ENCODE data around the gene RBL2.
"Not testable (repeated sequence)": the region's sequence is repeated elsewhere in the genome, so short reads cannot be mapped to it uniquely, and the experiment has no call there.

RBL2 gene, protein sequence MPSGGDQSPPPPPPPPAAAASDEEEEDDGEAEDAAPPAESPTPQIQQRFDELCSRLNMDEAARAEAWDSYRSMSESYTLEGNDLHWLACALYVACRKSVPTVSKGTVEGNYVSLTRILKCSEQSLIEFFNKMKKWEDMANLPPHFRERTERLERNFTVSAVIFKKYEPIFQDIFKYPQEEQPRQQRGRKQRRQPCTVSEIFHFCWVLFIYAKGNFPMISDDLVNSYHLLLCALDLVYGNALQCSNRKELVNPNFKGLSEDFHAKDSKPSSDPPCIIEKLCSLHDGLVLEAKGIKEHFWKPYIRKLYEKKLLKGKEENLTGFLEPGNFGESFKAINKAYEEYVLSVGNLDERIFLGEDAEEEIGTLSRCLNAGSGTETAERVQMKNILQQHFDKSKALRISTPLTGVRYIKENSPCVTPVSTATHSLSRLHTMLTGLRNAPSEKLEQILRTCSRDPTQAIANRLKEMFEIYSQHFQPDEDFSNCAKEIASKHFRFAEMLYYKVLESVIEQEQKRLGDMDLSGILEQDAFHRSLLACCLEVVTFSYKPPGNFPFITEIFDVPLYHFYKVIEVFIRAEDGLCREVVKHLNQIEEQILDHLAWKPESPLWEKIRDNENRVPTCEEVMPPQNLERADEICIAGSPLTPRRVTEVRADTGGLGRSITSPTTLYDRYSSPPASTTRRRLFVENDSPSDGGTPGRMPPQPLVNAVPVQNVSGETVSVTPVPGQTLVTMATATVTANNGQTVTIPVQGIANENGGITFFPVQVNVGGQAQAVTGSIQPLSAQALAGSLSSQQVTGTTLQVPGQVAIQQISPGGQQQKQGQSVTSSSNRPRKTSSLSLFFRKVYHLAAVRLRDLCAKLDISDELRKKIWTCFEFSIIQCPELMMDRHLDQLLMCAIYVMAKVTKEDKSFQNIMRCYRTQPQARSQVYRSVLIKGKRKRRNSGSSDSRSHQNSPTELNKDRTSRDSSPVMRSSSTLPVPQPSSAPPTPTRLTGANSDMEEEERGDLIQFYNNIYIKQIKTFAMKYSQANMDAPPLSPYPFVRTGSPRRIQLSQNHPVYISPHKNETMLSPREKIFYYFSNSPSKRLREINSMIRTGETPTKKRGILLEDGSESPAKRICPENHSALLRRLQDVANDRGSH

DNA sequence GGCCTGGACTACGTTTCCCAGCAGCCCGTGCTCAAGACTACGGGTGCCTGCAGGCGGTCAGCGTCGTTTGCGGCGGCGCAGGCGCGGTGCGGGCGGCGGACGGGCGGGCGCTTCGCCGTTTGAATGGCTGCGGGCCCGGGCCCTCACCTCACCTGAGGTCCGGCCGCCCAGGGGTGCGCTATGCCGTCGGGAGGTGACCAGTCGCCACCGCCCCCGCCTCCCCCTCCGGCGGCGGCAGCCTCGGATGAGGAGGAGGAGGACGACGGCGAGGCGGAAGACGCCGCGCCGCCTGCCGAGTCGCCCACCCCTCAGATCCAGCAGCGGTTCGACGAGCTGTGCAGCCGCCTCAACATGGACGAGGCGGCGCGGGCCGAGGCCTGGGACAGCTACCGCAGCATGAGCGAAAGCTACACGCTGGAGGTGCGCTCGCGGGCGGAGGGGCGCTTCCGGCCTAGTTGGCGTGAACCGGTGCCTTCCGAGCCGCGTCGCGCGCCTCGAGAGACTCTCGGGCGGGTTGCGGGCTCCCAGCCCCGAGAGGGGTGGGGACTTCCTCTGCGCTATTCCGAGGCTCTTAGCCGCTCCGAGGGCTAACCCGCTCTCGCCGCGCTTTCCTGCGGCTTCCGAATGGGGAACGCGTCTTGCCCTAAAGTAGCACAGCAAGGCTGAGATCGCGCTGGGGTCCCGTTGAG is at the start of gene RBL2:
Gene RBL2 (plus strand): TSS at position 95 of the 689 bp plus-strand sequence. CDS start 86 bp downstream, at position 181.
- in situ Hi-C loops (cut with MboI; ENCODE audit: low sequenced_read_pairs): no loop called here

DNA sequence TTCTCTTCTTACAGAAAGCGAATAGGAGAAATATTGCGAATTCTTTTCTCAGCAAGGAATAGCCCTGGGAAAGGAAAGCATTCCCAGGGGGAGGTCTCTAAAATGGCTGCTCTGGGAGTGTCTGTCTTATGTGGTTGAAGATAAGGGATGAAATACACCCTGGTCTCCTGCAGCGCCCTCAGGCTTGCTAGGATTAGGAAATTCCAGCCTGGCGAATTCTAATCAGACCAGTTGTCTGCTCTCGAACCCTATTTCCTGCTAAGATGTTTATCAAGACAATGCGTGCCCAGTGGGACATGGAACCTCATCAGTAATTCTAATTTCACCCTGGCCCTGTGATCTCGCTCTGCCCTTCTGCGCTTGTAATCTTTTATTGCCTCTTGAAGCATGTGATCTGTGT is 49.7 kb upstream of the RBL2 start:
- in situ Hi-C loops (cut with MboI; ENCODE audit: low sequenced_read_pairs): not testable (repeated sequence)

DNA sequence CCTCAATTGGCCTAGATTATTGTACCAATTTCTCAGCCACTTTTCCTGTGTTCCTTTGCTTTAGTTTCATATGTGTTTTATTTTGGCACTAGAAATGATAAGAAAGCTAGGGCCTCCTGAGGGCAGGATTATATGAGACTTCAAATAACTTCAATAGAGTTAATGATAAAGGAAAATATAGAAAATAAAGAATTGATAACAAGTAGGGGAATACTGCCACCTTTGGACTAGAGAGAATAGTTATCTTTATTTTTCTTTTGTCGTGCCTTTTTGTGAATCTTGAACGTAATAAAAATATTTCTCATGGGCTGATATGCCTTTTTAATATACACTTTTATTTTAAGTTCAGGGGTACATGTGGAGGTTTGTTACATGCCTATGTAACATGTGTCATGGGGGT is 29.3 kb upstream of the RBL2 start:
- in situ Hi-C loops (cut with MboI; ENCODE audit: low sequenced_read_pairs): no loop called here

DNA sequence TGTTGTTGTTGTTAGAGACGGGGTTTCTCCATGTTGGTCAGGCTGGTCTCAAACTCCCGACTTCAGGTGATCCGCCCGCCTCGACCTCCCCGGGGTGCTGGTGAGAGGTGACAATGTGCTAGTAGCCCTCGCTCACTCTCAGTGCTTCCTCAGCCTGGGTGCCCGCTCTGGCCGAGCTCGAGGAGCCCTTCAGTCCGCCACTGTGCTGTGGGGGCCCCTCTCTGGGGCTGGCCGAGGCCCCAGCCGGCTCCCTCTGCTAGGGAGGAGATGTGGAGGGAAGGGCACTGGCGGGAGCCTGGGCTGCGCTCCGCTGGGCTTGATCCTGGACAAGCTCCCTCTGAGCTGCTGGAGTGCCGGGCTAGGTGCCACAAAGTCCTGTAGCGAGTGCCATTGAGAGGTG is 21.7 kb upstream of the RBL2 start:
- in situ Hi-C loops (cut with MboI; ENCODE audit: low sequenced_read_pairs): no loop called here

DNA sequence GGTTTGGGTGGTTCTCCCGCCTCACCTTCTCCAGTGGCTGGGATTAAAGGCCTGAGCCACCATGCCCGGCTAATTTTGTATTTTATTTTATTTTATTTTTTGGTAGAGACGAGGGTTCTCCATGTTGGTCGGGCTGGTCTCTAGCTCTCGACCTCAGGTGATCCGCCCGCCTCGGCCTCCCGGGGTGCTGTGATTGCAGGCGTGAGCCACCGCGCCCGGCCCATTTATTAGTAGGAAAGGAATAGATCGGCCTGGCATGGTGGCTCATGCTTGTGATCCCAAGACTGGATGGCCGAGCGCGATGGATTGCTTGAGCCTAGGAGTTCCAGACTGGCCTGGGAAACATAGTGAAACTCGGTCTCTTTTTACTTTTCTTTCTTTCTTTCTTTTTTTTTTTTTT is 20.4 kb upstream of the RBL2 start:
- in situ Hi-C loops (cut with MboI; ENCODE audit: low sequenced_read_pairs): no loop called here

DNA sequence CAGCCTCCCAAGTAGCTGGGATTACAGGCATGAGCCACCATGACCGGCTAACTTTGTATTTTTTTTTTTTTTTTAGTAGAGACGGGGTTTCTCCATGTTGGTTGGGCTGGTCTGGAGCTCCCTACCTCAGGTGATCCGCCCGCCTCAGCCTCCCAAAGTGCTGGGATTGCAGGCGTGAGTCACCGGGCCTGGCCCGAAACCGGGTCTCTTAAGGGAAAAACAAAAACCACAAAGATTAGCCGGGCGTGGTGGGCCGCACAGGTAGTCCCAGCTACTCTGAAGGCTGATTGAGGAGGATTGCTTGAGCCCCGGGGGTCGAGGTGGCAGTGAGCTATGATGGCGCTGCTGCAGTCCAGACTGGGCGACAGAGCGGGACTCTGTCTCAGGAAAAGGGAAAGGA is 19.9 kb upstream of the RBL2 start:
- in situ Hi-C loops (cut with MboI; ENCODE audit: low sequenced_read_pairs): no loop called here

DNA sequence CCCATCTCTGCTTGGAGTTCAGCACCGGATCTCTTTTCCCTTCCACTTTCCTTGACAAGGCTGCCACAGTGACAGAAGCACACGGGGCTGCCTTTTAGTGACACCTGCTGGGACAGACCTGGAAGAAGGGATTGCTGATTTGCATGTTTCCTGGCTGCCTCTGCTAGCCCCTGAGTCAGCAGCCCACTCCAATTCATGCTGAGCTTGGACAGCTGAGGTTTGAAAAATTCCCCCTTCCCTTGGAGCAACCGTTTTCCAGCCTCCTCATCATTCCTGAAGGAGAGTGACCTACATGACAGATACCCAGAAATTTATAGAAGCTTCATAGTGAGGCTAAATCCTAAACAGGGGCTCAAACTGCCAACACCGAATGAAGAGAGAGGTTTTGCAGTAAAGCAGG is 18.8 kb upstream of the RBL2 start:
- in situ Hi-C loops (cut with MboI; ENCODE audit: low sequenced_read_pairs): no loop called here

DNA sequence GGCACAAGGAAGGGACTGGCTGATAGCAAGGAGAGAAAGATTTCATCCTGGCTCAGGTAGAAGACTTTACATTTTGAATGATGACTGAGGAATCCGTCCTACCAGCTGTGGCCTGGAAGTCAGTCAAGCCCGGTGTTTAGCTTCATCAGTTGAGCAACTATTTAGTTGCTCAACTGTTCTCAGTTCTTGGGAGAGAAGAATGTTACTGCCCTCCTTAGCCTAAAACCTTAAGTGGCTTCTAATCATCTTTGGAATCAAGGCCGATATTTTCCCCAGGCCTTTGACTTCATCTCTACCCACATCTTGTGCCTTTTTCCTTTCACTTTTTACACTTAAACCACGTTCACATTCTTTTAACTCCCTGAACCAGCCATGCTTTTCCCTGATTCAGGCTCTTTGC is 17.3 kb upstream of the RBL2 start:
- in situ Hi-C loops (cut with MboI; ENCODE audit: low sequenced_read_pairs): no loop called here

DNA sequence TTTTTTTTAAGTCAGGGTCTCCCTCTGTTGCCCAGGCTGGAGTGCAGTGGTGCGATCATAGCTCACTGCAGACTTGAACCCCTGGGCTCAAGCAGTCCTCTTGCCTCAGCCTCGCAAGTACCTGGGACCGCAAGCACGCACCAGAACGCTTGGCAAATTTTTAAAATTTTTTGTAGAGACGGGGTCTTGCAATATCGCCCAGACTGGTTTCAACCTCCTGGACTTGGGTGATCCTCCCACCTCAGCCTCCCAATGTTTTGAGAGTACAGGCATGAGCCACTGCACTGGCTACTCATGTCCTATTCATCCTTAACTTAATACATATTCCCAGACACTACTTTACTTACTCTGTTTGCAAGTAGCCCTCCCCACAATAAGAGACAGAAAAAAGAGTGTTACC is 16.3 kb upstream of the RBL2 start:
- in situ Hi-C loops (cut with MboI; ENCODE audit: low sequenced_read_pairs): no loop called here

DNA sequence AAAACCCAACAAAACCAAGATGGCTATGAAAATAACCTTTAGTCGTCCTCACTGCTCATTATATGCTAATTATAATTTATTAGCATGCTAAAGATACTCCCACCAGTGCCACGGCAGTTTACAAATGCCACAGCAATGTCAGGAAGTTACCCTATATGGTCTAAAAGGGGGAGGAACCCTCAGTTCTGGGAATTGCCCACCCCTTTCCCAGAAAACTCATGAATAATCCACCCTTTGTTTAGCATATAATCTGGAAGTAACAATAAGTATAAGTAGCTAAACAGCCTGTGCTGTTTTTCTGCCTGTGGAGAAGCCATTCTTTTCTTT is 14.9 kb upstream of the RBL2 start:
- in situ Hi-C loops (cut with MboI; ENCODE audit: low sequenced_read_pairs): not testable (repeated sequence)

DNA sequence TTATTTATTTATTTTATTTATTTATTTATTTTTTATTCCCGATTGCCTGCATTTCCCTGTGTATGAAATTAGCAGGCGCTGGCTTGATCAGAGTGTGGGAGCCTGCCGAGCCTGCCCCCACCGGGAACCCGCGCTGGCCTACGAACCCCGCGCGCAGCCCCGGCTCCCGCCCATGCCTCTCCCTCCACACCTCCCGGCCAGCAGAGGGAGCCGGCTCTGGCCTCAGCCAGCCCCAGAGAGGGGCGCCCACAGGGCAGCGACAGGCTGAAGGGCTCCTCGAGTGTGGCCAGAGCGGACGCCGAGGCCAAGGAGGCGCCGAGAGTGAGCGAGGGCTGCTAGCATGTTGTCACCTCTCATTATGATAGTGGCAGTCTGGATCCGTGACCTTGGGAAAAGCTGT is 13.0 kb upstream of the RBL2 start:
- in situ Hi-C loops (cut with MboI; ENCODE audit: low sequenced_read_pairs): no loop called here

DNA sequence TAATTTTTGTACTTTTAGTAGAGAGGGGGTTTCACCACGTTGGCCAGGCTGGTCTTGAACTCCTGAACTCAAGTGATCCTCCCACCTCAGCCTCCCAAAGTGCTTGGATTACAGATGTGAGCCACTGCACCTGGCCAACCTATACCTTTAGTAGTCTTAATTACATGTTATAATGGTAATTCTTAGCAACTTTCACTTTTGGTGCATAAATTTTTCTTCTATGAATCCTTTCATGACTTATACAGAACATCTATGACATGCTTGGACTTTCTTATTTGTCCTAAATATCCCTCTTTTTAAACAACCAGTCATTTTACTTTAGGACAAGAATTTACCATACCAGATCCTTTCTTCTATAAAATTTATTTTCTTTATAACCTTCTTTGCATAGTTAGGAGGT is 10.3 kb upstream of the RBL2 start:
- in situ Hi-C loops (cut with MboI; ENCODE audit: low sequenced_read_pairs): not testable (repeated sequence)

DNA sequence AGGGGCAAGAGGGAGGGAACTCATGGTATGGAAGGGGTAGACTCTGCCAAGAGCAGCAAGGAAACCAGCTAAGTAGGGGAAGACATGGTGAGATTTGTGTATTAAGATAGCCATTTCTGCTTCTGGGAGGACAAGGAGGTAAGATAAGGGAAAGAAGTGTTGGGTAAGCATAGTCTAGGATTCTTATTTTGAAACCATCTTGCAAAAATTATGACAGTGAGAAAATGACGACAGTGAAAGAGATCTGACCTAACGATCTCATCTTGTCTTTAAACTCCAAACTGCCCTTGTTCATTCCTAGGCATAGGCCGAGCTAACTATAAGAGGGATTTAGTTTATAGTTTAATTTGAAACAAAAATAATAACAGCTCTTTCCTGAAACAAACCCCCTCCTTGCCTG is 5.6 kb upstream of the RBL2 start:
- in situ Hi-C loops (cut with MboI; ENCODE audit: low sequenced_read_pairs): no loop called here

DNA sequence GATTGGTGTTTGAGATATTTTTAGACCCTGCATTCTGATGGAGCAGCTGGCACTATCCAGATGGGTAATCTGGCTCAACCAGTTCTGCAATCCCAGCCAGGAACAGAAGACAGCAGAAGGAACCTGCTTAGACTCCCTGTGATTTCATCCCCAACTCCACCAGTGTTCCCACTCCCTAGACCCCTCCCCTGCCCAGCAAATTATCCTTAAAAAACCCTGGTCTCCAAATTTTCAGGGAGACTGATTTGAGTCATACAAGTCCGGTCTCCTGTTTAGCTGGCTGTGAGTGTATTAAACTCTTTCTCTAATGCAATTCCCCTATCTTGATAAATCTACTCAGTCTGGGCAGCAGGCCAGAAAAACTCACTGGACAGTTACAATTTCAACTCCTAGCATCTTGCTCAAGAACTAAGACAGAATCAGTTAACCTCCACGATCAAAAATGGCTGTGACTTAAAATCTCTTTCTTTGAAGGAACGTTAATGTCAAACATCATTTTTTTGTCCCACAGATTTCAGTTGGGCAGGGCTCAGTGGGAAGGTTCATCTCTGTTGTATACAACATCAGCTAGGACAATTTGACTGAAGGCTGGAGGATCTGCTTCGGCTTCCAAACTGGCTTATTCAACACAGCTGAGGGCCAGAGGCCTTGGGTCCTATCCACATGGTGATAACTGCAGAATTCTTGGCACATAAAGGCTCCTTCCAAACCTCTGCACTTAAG is 4.9 kb upstream of the RBL2 start:
- in situ Hi-C loops (cut with MboI; ENCODE audit: low sequenced_read_pairs): no loop called here

DNA sequence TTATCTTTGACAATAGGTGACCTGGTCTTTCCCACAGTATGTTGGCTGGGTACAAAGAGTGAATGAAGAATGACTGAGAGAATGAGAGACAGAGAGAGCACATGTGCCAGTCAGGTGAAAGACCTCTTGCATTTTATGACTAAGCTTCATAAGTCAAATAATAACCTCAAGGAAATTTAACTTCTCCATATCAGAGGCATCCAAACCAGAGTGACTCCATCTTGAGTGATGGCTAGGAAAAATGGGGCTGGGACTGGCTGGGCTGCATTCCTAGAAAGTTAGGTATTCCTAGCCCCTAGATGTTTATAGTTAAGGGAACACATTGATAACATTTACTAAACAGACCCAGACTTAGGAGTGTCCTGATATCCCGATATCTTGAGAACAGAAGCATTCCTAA is 3.9 kb upstream of the RBL2 start:
- in situ Hi-C loops (cut with MboI; ENCODE audit: low sequenced_read_pairs): no loop called here

DNA sequence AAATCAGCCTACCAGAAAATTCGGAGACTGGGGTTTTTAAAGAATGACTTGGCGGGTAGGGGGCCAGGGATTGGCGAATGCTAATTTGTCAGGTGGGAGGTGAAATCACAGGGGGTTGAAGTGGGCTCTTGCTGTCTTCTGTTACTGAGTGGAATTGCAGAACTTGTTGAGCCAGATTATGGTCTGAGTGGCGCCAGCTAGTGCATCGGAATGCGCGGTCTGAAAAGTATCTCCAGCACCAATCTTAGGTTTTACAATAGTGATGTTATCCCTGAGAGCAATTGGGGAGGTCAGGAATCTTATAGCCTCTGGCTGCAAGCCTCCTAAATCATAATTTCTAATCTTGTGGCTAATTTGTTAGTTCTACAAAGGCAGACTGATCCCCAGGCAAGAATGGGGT is 762 bp upstream of the RBL2 start:
- in situ Hi-C loops (cut with MboI; ENCODE audit: low sequenced_read_pairs): no loop called here

DNA sequence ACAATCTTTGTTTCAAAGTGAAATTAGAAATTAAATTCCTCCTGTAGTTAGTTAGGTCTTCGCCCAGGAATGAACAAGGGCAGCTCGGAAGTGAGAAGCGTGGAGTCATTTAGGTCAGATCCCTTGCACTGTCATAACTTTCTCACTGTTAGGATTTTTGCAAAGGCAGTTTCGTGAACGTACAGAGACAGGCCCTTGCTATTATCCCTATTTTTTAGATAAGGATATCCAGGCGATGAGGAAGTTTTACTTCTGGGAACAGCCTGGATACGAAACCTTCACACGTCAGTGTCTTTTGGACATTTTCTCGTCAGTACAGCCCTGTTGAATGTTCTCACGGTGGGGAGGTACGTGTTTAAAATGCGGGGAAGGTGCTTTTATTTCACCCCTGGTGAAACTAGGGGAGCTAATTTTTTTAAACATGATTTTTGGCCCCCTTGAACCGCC is 318 bp upstream of the RBL2 start:
- in situ Hi-C loops (cut with MboI; ENCODE audit: low sequenced_read_pairs): no loop called here

DNA sequence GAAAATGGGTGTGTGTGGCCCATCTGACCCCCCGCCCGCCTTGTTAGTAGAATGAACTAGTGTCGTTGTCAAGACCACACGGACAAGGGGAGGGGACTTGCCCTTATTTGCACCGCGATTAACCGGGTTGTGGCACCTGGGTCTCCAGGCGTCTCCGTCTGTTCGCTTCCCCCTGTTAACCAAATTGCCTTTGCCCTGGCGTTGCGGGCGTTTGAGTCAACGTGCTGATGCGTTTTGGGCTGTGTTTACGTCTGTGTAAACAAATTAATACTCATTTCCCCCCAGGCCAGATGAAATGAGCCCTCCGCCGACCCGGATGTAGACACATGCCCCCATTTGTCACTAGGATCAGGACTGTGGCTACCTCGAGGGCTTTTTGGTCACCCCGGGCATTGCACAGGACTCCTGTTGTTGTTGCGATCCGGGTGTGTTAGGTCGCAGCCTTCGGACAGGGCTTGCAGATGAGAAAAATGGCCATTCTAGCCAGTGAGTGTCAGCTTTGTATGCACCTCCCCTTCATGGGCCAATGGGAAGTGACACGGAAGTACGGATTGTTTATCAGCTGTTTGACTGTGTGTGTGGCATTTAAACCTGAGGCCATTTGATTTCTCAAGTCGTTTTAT is 906 bp downstream of the RBL2 start:
- in situ Hi-C loops (cut with MboI; ENCODE audit: low sequenced_read_pairs): no loop called here

DNA sequence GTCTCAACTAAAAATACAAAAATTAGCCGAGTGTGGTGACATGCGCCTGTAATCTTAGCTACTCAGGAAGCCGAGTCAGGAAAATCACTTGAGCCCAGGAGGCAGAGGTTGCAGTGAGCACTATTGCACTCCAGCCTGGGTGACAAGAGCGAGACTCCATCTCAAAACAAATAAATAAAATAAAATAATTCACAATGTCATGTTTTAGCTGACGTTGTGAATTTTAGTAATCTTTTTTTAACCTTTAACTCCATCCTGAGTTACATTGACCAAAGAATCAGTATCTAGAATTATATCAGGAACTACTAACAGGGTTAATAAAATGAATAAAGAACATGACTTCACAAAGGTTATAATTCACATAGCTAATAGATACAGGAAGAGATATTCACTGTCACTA is 5.9 kb downstream of the RBL2 start:
- in situ Hi-C loops (cut with MboI; ENCODE audit: low sequenced_read_pairs): no loop called here

DNA sequence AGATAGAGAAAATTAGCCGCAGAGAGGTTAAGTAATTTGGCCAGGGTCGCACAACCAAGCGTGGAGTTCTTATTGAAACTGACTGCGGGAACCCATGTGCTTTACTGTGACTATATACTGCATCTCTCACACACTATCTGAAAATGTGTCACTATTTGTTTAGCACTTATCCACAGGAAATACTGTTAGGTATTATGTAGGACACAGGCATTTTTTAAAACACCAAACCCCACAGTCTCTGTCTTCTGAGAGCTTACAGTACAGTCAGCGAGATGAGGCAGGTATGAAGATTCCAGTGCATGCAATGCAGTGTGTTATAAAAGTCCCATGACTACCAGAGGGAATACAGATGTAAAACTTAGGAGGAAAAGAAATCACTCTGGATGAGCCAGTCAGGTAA is 11.3 kb downstream of the RBL2 start:
- in situ Hi-C loops (cut with MboI; ENCODE audit: low sequenced_read_pairs): no loop called here
